CD8-positive, alpha-beta memory T cell (primary cell): ENCODE measurements around the gene TTYH1. TPM values are rescaled to one million over a fixed set of nuclear protein-coding genes. Genes with fewer than 3 reads are reported as not detected.
A peak's percentile ranks its signal among the peaks of the same experiment; 100 is the strongest.

ENCODE experiments used
- CTCF ChIA-PET: fragments of 350-600 bp; sonication (Branson Sonifier 250); formaldehyde crosslinking; loops from one replicate; lab custom pipeline; 2021; ENCODE audit warnings: antibody characterized with exemption; lab: Charles Lee
- POLR2A ChIA-PET: fragments of 350-600 bp; sonication (Branson Sonifier 250); formaldehyde crosslinking; loops from one replicate; lab custom pipeline; 2021; ENCODE audit warnings: antibody characterized with exemption; lab: Charles Lee
- DNase-seq, 5 donors: peaks; one replicate each; pipeline versions ENCODE4 v3.0.0 to v3.0.0-alpha.2; 2020 to 2022; ENCODE audit warnings: mixed read lengths in 1 of 5
- H3K27ac ChIP-seq: one replicate; pipeline ENCODE4 v1.7.0; 2013; ENCODE audit warnings: low read depth, mild to moderate bottlenecking, low read length, moderate library complexity
- H3K27me3 ChIP-seq: 2 replicates; pipeline ENCODE4 v1.7.0; 2013; ENCODE audit warnings: low read length, mild to moderate bottlenecking; ENCODE audit not compliant: insufficient read depth, poor library complexity, severe bottlenecking
- H3K36me3 ChIP-seq: 2 replicates; pipeline ENCODE4 v1.7.0; 2013; ENCODE audit warnings: mild to moderate bottlenecking, low read length, moderate library complexity; ENCODE audit not compliant: insufficient read depth
- H3K4me1 ChIP-seq: 2 replicates; pipeline ENCODE4 v1.7.0; 2013; ENCODE audit warnings: mild to moderate bottlenecking, low read length, moderate library complexity; ENCODE audit not compliant: insufficient read depth
- H3K4me3 ChIP-seq: 2 replicates; pipeline ENCODE4 v1.7.0; 2013; ENCODE audit warnings: mild to moderate bottlenecking, low read length
- H3K9me3 ChIP-seq: 2 replicates; pipeline ENCODE4 v1.7.0; 2013; ENCODE audit warnings: mild to moderate bottlenecking, low read length
- H3K27ac Mint-ChIP-seq, 8 donors: one replicate each; pipeline ENCODE4 v1.8.0; 2020 to 2021; ENCODE audit warnings: mixed read lengths in 8 of 8, mild to moderate bottlenecking in 6 of 8, inconsistent platforms in 3 of 8, moderate library complexity in 3 of 8
- H3K27me3 Mint-ChIP-seq, 2 donors: one replicate each; pipeline ENCODE4 v1.8.0; 2020 to 2021; ENCODE audit warnings: mixed read lengths in 2 of 2, mild to moderate bottlenecking in 1 of 2, moderate library complexity in 1 of 2
- H3K36me3 Mint-ChIP-seq, 3 donors: one replicate each; pipeline ENCODE4 v1.8.0; 2020 to 2021; ENCODE audit warnings: mixed read lengths in 3 of 3, inconsistent platforms in 1 of 3, mild to moderate bottlenecking in 1 of 3
- H3K4me1 Mint-ChIP-seq, 3 donors: one replicate each; pipeline ENCODE4 v1.8.0; 2020 to 2021; ENCODE audit warnings: mixed read lengths in 3 of 3, inconsistent platforms in 1 of 3, mild to moderate bottlenecking in 1 of 3
- H3K4me3 Mint-ChIP-seq, 7 donors: one replicate each; pipeline ENCODE4 v1.8.0; 2020 to 2021; ENCODE audit warnings: mixed read lengths in 7 of 7, mild to moderate bottlenecking in 6 of 7, moderate library complexity in 4 of 7, inconsistent platforms in 2 of 7
- H3K9me3 Mint-ChIP-seq, 5 donors: one replicate each; pipeline ENCODE4 v1.8.0; 2020 to 2022; ENCODE audit warnings: mixed read lengths in 5 of 5, mild to moderate bottlenecking in 3 of 5, moderate library complexity in 2 of 5, inconsistent platforms in 1 of 5
- polyA plus RNA-seq: library from polyadenylated mRNA; unstranded; fragments of 300-500 nt; fragmentation: Illumina TruSeq; gene quantifications from one replicate; pipeline ENCODE4 v1.2.3, GENCODE V29; 2021
- total RNA-seq, 2 experiments: library from RNA; stranded (reverse); gene quantifications; one replicate each; pipeline ENCODE4 v1.2.3, GENCODE V29; 2021

The TTYH1 gene
- total and polyA plus RNA-seq, 3 experiments from 2014 or later: 0.66 TPM; not detected in 2

- Histone ChIP-seq H3K36me3 (no peaks in the 10 kb centered on the region), H3K9me3 (no peaks in the 10 kb centered on the region), H3K27ac (no peak overlapping the region), H3K4me3 (no peak overlapping the region), H3K4me1 (peaks cover 4% of the 10 kb centered on the region), H3K27me3 (no peaks in the 10 kb centered on the region)
- H3K36me3 Mint-ChIP-seq: no peaks in the 10 kb centered on the region
- H3K27ac Mint-ChIP-seq: no peak overlapping the region
- no peaks in the 10 kb centered on the region for H3K9me3 Mint-ChIP-seq
- H3K4me1 Mint-ChIP-seq: peaks cover 6% of the 10 kb centered on the region in 3 donors
- DNase-seq: no peak
- CTCF ChIA-PET: no interaction called here
- POLR2A ChIA-PET: no interaction called here
- H3K4me3 Mint-ChIP-seq: no peak overlapping the region
- H3K27me3 Mint-ChIP-seq: peaks cover 15 to 32% of the 10 kb centered on the region in 2 donors
Observed at GRCh38 chr19:54395685-54396084, 19.6 kb upstream of the TTYH1 start.

GRCh38 chr19:54399189-54399588, 16.1 kb upstream of the TTYH1 start:
- H3K4me1 ChIP-seq: no peaks in the 10 kb centered on the region
- Mint-ChIP-seq H3K27ac (no peak overlapping the region), H3K4me3 (no peak overlapping the region), H3K27me3 (peaks cover 11 to 36% of the 10 kb centered on the region in 2 donors), H3K9me3 (no peaks in the 10 kb centered on the region), H3K4me1 (no peaks in the 10 kb centered on the region), H3K36me3 (no peaks in the 10 kb centered on the region)
- no peaks in the 10 kb centered on the region for H3K27me3 ChIP-seq
- H3K36me3 ChIP-seq: no peaks in the 10 kb centered on the region
- H3K4me3 ChIP-seq: no peak overlapping the region
- DNase-seq: no peak
- POLR2A ChIA-PET: interaction anchor here (0.5 kb wide), 1 partner anchor 1283 kb away, joined by 4 read pairs; no protein-coding TSS in a partner anchor
- H3K27ac ChIP-seq: no peak overlapping the region
- CTCF ChIA-PET: no interaction called here
- H3K9me3 ChIP-seq: no peaks in the 10 kb centered on the region

DNA sequence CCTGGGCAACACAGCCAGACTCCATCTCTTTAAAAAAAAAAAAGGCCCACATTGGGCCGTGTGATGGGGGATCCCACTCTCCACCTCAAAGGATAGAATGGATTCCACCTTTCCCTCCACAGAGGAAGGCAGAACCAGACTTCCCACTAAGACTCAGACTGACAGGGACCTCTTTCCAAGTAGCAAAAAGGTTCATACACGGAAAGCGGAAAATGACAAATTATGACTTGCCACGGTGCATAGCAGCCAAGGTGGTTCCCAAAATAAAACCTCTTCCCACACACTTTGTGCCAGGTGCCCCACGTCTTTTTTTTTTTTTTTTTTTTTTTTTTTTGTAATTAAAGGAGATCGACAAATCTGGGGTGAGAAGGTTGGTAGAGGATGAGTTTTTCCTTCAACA, 14.4 kb upstream of the TTYH1 start:
- no peaks in the 10 kb centered on the region for H3K36me3 ChIP-seq
- Mint-ChIP-seq H3K4me1 (no peaks in the 10 kb centered on the region), H3K9me3 (no peaks in the 10 kb centered on the region), H3K27me3 (peaks cover 10 to 30% of the 10 kb centered on the region in 2 donors), H3K4me3 (no peak overlapping the region), H3K36me3 (no peaks in the 10 kb centered on the region), H3K27ac (no peak overlapping the region)
- ChIA-PET CTCF (no interaction called here), POLR2A (no interaction called here)
- H3K9me3 ChIP-seq: no peaks in the 10 kb centered on the region
- H3K27ac ChIP-seq: no peak overlapping the region
- H3K4me3 ChIP-seq: no peak overlapping the region
- DNase-seq: no peak
- no peaks in the 10 kb centered on the region for H3K27me3 ChIP-seq
- H3K4me1 ChIP-seq: no peaks in the 10 kb centered on the region

GRCh38 chr19:54403054-54403453, 12.2 kb upstream of the TTYH1 start:
- H3K27ac Mint-ChIP-seq: no peak overlapping the region
- CTCF ChIA-PET: no interaction called here
- H3K27ac ChIP-seq: no peak overlapping the region
- no peak overlapping the region for H3K4me3 Mint-ChIP-seq
- H3K36me3 ChIP-seq: no peaks in the 10 kb centered on the region
- H3K9me3 ChIP-seq: no peaks in the 10 kb centered on the region
- no peaks in the 10 kb centered on the region for H3K4me1 ChIP-seq
- H3K4me1 Mint-ChIP-seq: peaks cover 0 to 1% (median 0%) of the 10 kb centered on the region in 3 donors
- POLR2A ChIA-PET: no interaction called here
- H3K9me3 Mint-ChIP-seq: peaks cover 0 to 7% (median 3%) of the 10 kb centered on the region in 5 donors
- no peak overlapping the region for H3K4me3 ChIP-seq
- H3K27me3 Mint-ChIP-seq: peaks cover 10 to 25% of the 10 kb centered on the region in 2 donors
- DNase-seq: no peak
- no peaks in the 10 kb centered on the region for H3K36me3 Mint-ChIP-seq
- no peaks in the 10 kb centered on the region for H3K27me3 ChIP-seq

- CTCF ChIA-PET: interaction anchor here (1.2 kb wide), 1 partner anchor 28 kb away, joined by 3 read pairs; no protein-coding TSS in a partner anchor
- H3K36me3 ChIP-seq: no peaks in the 10 kb centered on the region
- POLR2A ChIA-PET: no interaction called here
- no peak overlapping the region for H3K4me3 ChIP-seq
- H3K36me3 Mint-ChIP-seq: no peaks in the 10 kb centered on the region
- no peak overlapping the region for H3K4me3 Mint-ChIP-seq
- H3K27me3 Mint-ChIP-seq: peaks cover 2 to 16% of the 10 kb centered on the region in 2 donors
- no peaks in the 10 kb centered on the region for H3K4me1 ChIP-seq
- peaks cover 0 to 1% (median 0%) of the 10 kb centered on the region in 3 donors for H3K4me1 Mint-ChIP-seq
- peaks cover 0 to 14% (median 12%) of the 10 kb centered on the region in 5 donors for H3K9me3 Mint-ChIP-seq
- H3K27ac Mint-ChIP-seq: no peak overlapping the region
- no peak overlapping the region for H3K27ac ChIP-seq
- H3K9me3 ChIP-seq: no peaks in the 10 kb centered on the region
- H3K27me3 ChIP-seq: no peaks in the 10 kb centered on the region
- no peak for DNase-seq
Observed at GRCh38 chr19:54405628-54406027, 9.6 kb upstream of the TTYH1 start.

- ChIA-PET POLR2A (no interaction called here), CTCF (interaction anchor here (1.3 kb wide), 1 partner anchor 16 kb away, joined by 3 read pairs; no protein-coding TSS in a partner anchor)
- Mint-ChIP-seq H3K36me3 (no peaks in the 10 kb centered on the region), H3K4me3 (no peak overlapping the region), H3K4me1 (peaks cover 0 to 1% (median 0%) of the 10 kb centered on the region in 3 donors), H3K9me3 (peaks cover 0 to 14% (median 12%) of the 10 kb centered on the region in 5 donors), H3K27ac (peak overlapping the region in 6 of 8 donors; percentile 15 to 98 (median 76)), H3K27me3 (peaks cover 6 to 11% of the 10 kb centered on the region in 2 donors)
- Histone ChIP-seq H3K27ac (no peak overlapping the region), H3K4me3 (no peak overlapping the region), H3K9me3 (no peaks in the 10 kb centered on the region), H3K27me3 (no peaks in the 10 kb centered on the region), H3K4me1 (no peaks in the 10 kb centered on the region), H3K36me3 (no peaks in the 10 kb centered on the region)
- DNase-seq: no peak
Observed at GRCh38 chr19:54407780-54408179, 7.5 kb upstream of the TTYH1 start.

DNA sequence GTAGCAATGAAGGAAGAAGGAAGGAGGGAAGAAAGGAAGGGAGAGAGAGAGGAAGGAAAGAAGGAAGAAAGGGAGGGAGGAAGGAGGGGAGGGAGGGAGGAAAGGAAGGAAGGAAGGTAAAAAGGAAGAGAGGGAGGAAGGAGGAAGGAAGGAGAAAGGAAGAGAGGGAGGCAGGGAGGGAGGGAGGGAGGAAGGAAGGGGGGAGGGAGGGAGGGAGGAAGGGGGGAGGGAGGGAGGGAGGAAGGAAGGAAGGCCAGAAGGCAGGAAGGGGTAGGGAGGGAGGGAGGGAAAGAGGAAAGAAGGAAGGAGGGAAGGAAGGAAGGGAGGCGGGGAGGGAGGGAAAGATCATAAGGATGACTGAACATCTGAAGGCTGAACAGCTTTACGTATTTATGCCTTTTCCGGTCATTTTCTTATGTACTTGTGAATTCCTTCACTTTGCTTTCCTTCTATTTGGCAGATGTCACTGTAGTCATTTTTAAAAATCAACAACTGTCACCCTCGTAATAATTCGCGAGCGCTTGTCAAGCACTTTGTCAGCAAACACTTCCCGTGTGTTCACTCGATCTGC, 6.7 kb upstream of the TTYH1 start:
- CTCF ChIA-PET: interaction anchor here (1.3 kb wide), 1 partner anchor 17 kb away, joined by 3 read pairs; no protein-coding TSS in a partner anchor
- Mint-ChIP-seq H3K27ac (peak overlapping the region in 7 of 8 donors; percentile 15 to 98 (median 82)), H3K9me3 (peaks cover 0 to 14% (median 12%) of the 10 kb centered on the region in 5 donors), H3K27me3 (peaks cover 5 to 9% of the 10 kb centered on the region in 2 donors), H3K4me3 (no peak overlapping the region), H3K4me1 (peaks cover 0 to 3% (median 1%) of the 10 kb centered on the region in 3 donors), H3K36me3 (no peaks in the 10 kb centered on the region)
- Histone ChIP-seq H3K36me3 (no peaks in the 10 kb centered on the region), H3K27ac (no peak overlapping the region), H3K4me3 (no peak overlapping the region), H3K9me3 (no peaks in the 10 kb centered on the region), H3K27me3 (no peaks in the 10 kb centered on the region), H3K4me1 (no peaks in the 10 kb centered on the region)
- POLR2A ChIA-PET: no interaction called here
- DNase-seq: no peak

GRCh38 chr19:54411033-54411432, 4.2 kb upstream of the TTYH1 start:
- H3K4me3 Mint-ChIP-seq: peak overlapping the region in 1 of 7 donors; percentile 8
- peak overlapping the region in 1 of 8 donors; percentile 77 for H3K27ac Mint-ChIP-seq
- H3K4me1 ChIP-seq: no peaks in the 10 kb centered on the region
- H3K27ac ChIP-seq: no peak overlapping the region
- POLR2A ChIA-PET: no interaction called here
- no peak for DNase-seq
- peaks cover 12% of the 10 kb centered on the region for H3K27me3 ChIP-seq
- peaks cover 0 to 5% (median 2%) of the 10 kb centered on the region in 3 donors for H3K36me3 Mint-ChIP-seq
- H3K9me3 Mint-ChIP-seq: peaks cover 0 to 14% (median 12%) of the 10 kb centered on the region in 5 donors
- no peaks in the 10 kb centered on the region for H3K36me3 ChIP-seq
- no peak overlapping the region for H3K4me3 ChIP-seq
- peaks cover 13 to 25% of the 10 kb centered on the region in 2 donors for H3K27me3 Mint-ChIP-seq
- peaks cover 0 to 5% (median 4%) of the 10 kb centered on the region in 3 donors for H3K4me1 Mint-ChIP-seq
- CTCF ChIA-PET: interaction anchor here (0.7 kb wide), 1 partner anchor 54 kb away, joined by 3 read pairs; no protein-coding TSS in a partner anchor
- no peaks in the 10 kb centered on the region for H3K9me3 ChIP-seq
